K562 (cell line): ENCODE results near the gene PCSK1. TPM values are rescaled to one million over a fixed set of nuclear protein-coding genes. Genes with fewer than 3 reads are reported as not detected.

Experiments
- ATAC-seq: fragments of 200-7000 bp; cut with Tn5 transposase; 3 replicates; pipeline ENCODE4 v1.9.1; 2020; ENCODE audit warnings: moderate library complexity
- Bru-seq: library from RNA; stranded (reverse); fragments of 400-500 nt; gene quantifications from one replicate; lab custom pipeline; 2021; lab: Mats Ljungman, UMichigan
- BruChase-seq, 2 experiments: library from RNA; stranded (reverse); fragments of 400-500 nt; gene quantifications; one replicate each; lab custom pipeline; 2021; lab: Mats Ljungman, UMichigan
- BruUV-seq: library from RNA; stranded (reverse); fragments of 400-500 nt; replicated peaks from 2 replicates; lab custom pipeline; 2021; lab: Mats Ljungman, UMichigan
- CTCF ChIA-PET: fragments of 300-600 bp; formaldehyde crosslinking; extraction: SDS; loops from one replicate; lab custom pipeline; 2021; ENCODE audit warnings: low intra/inter-chr PET ratio; lab: Yijun Ruan, JAX
- POLR2A ChIA-PET: fragments of 300-600, 350-650 bp; sonication (Branson Sonifier 250); formaldehyde crosslinking; extraction: SDS; loops from one replicate; lab custom pipeline; 2021; ENCODE audit warnings: antibody characterized with exemption, inconsistent platforms; lab: Yijun Ruan, JAX
- DNase-seq, 4 experiments: peaks; one replicate each; pipeline versions ENCODE4 v3.0.0 to v3.0.0-alpha.2; 2011 to 2018; ENCODE audit warnings: low spot score in 3 of 4, mixed read lengths in 3 of 4; ENCODE audit errors: extremely low read depth in 1 of 4
- FAIRE-seq: peaks from 2 replicates; lab custom pipeline; 2011; peaks lifted over from hg19 to GRCh38; lab: Jason Lieb, UNC
- H2AFZ ChIP-seq: 2 replicates; pipeline ENCODE4 v1.6.0; 2011; ENCODE audit warnings: low read depth, low read length, control low read depth, inconsistent platforms
- H3K27ac ChIP-seq: fragments of 200-600 bp; 3 replicates; pipeline ENCODE4 v1.8.0; 2011; ENCODE audit warnings: low read depth, mild to moderate bottlenecking, control low read depth, inconsistent platforms, low read length, moderate library complexity, mixed read lengths; ENCODE audit errors: extremely low read depth
- H3K27me3 ChIP-seq, 2 experiments: fragments of 300-600 bp in 1 of 2; 2 replicates in 1 of 2; 3 replicates in 1 of 2; pipeline versions ENCODE4 v1.6.0 to v1.8.0; 2011; ENCODE audit warnings: inconsistent platforms in 2 of 2, low read length in 2 of 2, mild to moderate bottlenecking in 1 of 2, mixed read lengths in 1 of 2, moderate library complexity in 1 of 2; ENCODE audit not compliant: control insufficient read depth in 2 of 2, insufficient read depth in 2 of 2
- H3K36me3 ChIP-seq: fragments of 300-600 bp; 3 replicates; pipeline ENCODE4 v1.8.0; 2011; ENCODE audit warnings: mild to moderate bottlenecking, low read length, inconsistent platforms; ENCODE audit not compliant: control insufficient read depth, insufficient read depth
- H3K4me1 ChIP-seq, 2 experiments: fragments of 200-600 bp in 1 of 2; replicated peaks in 1 of 2; 2 replicates in 1 of 2; 3 replicates in 1 of 2; pipeline versions ENCODE4 v1.5.1 to v1.8.0; 2011; ENCODE audit warnings: inconsistent platforms in 2 of 2, low read length in 2 of 2, mild to moderate bottlenecking in 1 of 2, mixed read lengths in 1 of 2, moderate library complexity in 1 of 2; ENCODE audit not compliant: control insufficient read depth in 2 of 2, insufficient read depth in 2 of 2
- H3K4me2 ChIP-seq: 2 replicates; pipeline ENCODE4 v1.6.1; 2011; ENCODE audit warnings: low read length, control low read depth, inconsistent platforms, mixed read lengths; ENCODE audit not compliant: insufficient read depth
- H3K4me3 ChIP-seq: fragments of 200-600 bp; sonication (generic), shearing (Covaris generic); 2 replicates; pipeline ENCODE4 v1.5.1; 2016; ENCODE audit warnings: control low read depth, inconsistent platforms
- H3K79me2 ChIP-seq: fragments of 200-600 bp; 3 replicates; pipeline ENCODE4 v1.8.0; 2011; ENCODE audit warnings: low read length, inconsistent platforms; ENCODE audit not compliant: control insufficient read depth, insufficient read depth
- H3K9ac ChIP-seq, 2 experiments: 2 replicates each; pipeline versions ENCODE4 v1.6.0 to v1.6.1; 2011; ENCODE audit warnings: low read depth in 2 of 2, low read length in 2 of 2, control low read depth in 1 of 2, inconsistent platforms in 1 of 2, mild to moderate bottlenecking in 1 of 2, mixed read lengths in 1 of 2; ENCODE audit not compliant: insufficient read depth in 1 of 2
- H3K9me1 ChIP-seq: one replicate; pipeline ENCODE4 v1.6.0; 2011; ENCODE audit warnings: inconsistent platforms, mild to moderate bottlenecking, low read length, moderate library complexity; ENCODE audit not compliant: control insufficient read depth, insufficient read depth
- H3K9me3 ChIP-seq: replicated peaks from 2 replicates; pipeline ENCODE4 v1.5.1; 2011; ENCODE audit warnings: low read depth, low read length, inconsistent platforms; ENCODE audit not compliant: control insufficient read depth, insufficient read depth
- H4K20me1 ChIP-seq: replicated peaks from 2 replicates; pipeline ENCODE4 v1.6.1; 2011; ENCODE audit warnings: low read length, inconsistent platforms, mixed read lengths; ENCODE audit not compliant: control insufficient read depth, insufficient read depth
- CHD4 ChIP-seq: fragments of 200-600 bp; sonication (generic); IDR thresholded peaks from 3 replicates; pipeline ENCODE4 v1.6.1; 2012; ENCODE audit warnings: low read depth, mild to moderate bottlenecking, mixed read lengths, low read length, inconsistent platforms; ENCODE audit not compliant: insufficient read depth, insufficient replicate concordance, poor library complexity, severe bottlenecking
- GTF2E2 ChIP-seq: fragments of 200-800 bp; sonication (Bioruptor generic); IDR thresholded peaks from 2 replicates; pipeline ENCODE4 v1.6.1; 2016; ENCODE audit warnings: missing genetic modification characterization, missing compliant biosample characterization
- HIVEP1 ChIP-seq: fragments of 250-450 bp; sonication (Bioruptor Pico); IDR thresholded peaks from 2 replicates; pipeline ENCODE4 v1.4.0; 2020; ENCODE audit warnings: mild to moderate bottlenecking
- IRF1 ChIP-seq: sonication (generic); formaldehyde crosslinking; IDR thresholded peaks from 2 replicates; pipeline ENCODE4 v1.8.0; 2022; ENCODE audit warnings: missing genetic modification reagents, mild to moderate bottlenecking, borderline replicate concordance
- MED1 ChIP-seq: sonication (generic); formaldehyde crosslinking; IDR thresholded peaks from 2 replicates; pipeline ENCODE4 v1.8.1; 2023; ENCODE audit warnings: missing genetic modification reagents, borderline replicate concordance
- MYBL2 ChIP-seq, 2 experiments: fragments of 450-650 bp in 1 of 2; sonication (generic) in 1 of 2; formaldehyde crosslinking in 1 of 2; IDR thresholded peaks; 2 replicates each; pipeline versions ENCODE4 v1.6.1 to v1.8.1; 2017 to 2022; ENCODE audit warnings: borderline replicate concordance in 1 of 2, inconsistent platforms in 1 of 2, low read depth in 1 of 2, mild to moderate bottlenecking in 1 of 2, missing genetic modification reagents in 1 of 2, moderate library complexity in 1 of 2
- NR4A1 ChIP-seq, 2 experiments: fragments of 250-450 bp in 1 of 2; fragments of 450-650 bp in 1 of 2; sonication (Bioruptor Pico) in 1 of 2; IDR thresholded peaks; 2 replicates each; pipeline versions ENCODE4 v1.4.0 to v1.6.1; 2016 to 2020; ENCODE audit warnings: mild to moderate bottlenecking in 2 of 2, missing compliant biosample characterization in 1 of 2, missing genetic modification characterization in 1 of 2, moderate library complexity in 1 of 2
- PHB ChIP-seq: fragments of 250-450 bp; sonication (Bioruptor Pico); IDR thresholded peaks from 2 replicates; pipeline ENCODE4 v1.5.0; 2021
- PPARD ChIP-seq: fragments of 250-450 bp; sonication (Bioruptor Pico); IDR thresholded peaks from 2 replicates; pipeline ENCODE4 v1.8.0; 2022; ENCODE audit warnings: inconsistent platforms, mild to moderate bottlenecking, moderate library complexity
- ZNF143 ChIP-seq: sonication (generic); formaldehyde crosslinking; IDR thresholded peaks from 2 replicates; pipeline ENCODE4 v1.9.0; 2022; ENCODE audit warnings: mild to moderate bottlenecking, missing genetic modification reagents
- ZNF253 ChIP-seq: fragments of 250-450 bp; sonication (Bioruptor Pico); conservative IDR thresholded peaks from 2 replicates; pipeline ENCODE4 v1.6.1; 2021; ENCODE audit warnings: mild to moderate bottlenecking
- ZNF518B ChIP-seq: fragments of 250-450 bp; sonication (Bioruptor Pico); IDR thresholded peaks from 2 replicates; pipeline ENCODE4 v1.5.0; 2021; ENCODE audit warnings: mild to moderate bottlenecking, moderate library complexity
- ZNF75A ChIP-seq: fragments of 450-650 bp; formaldehyde crosslinking; IDR thresholded peaks from 2 replicates; pipeline ENCODE4 v1.4.0; 2020; ENCODE audit warnings: mild to moderate bottlenecking
- ZSCAN32 ChIP-seq: fragments of 450-650 bp; formaldehyde crosslinking; IDR thresholded peaks from 2 replicates; pipeline ENCODE4 v1.4.0; 2020; ENCODE audit warnings: mild to moderate bottlenecking, moderate library complexity
- WGBS: fragments of 100-300 bp; shearing (Covaris generic); methylation state at CpG from one replicate; pipeline ENCODE4 v1.1.6; 2016; ENCODE audit warnings: low coverage, mixed read lengths; ENCODE audit not compliant: insufficient coverage; ENCODE audit errors: missing lambda C conversion rate; 5-methylcytosine and 5-hydroxymethylcytosine counted together
- in situ Hi-C: fragments of 300-500 bp; cut with MboI; formaldehyde crosslinking; loops from 4 replicates; pipeline ENCODE4 v1.15.0; 2018; ENCODE audit warnings: inconsistent platforms, mixed read lengths
- intact Hi-C: fragments of 100-400 bp; cut with micrococcal nuclease; formaldehyde crosslinking; loops from 2 replicates; pipeline ENCODE4 v1.14.2; 2022
- long read RNA-seq, 3 experiments: library from polyadenylated mRNA in 2 of 3; library from RNA in 1 of 3; unstranded in 2 of 3; stranded (forward) in 1 of 3; transcript quantifications; one replicate each; pipeline ENCODE4 v2.0.0, GENCODE V29; 2019 to 2022
- polyA minus RNA-seq, 3 experiments: library from RNA; depleted of rRNA, polyadenylated mRNA; stranded (reverse); fragments of >200 nt; gene quantifications; 2 replicates each; pipeline ENCODE4 v1.2.3, GENCODE V29; 2011
- polyA plus RNA-seq, 8 experiments: library from polyadenylated mRNA; depleted of rRNA in 4 of 8; stranded (reverse) in 5 of 8; unstranded in 3 of 8; fragments of >200 nt; fragmentation: Nextera tagmentation in 2 of 8; fragmentation: Illumina TruSeq in 1 of 8; extraction: Ambion mirVana in 2 of 8; extraction: Trizol in 1 of 8; gene quantifications; 2 replicates each; pipeline versions ENCODE4 v1.2.1 to v1.2.3, GENCODE V29; 2011 to 2014; ENCODE audit warnings: inconsistent platforms in 1 of 8, missing spikeins in 1 of 8
- total RNA-seq, 7 experiments: library from RNA; depleted of rRNA in 6 of 7; stranded (reverse); fragments of >200 nt in 6 of 7; fragmentation: Illumina TruSeq in 2 of 7; extraction: Trizol in 2 of 7; gene quantifications; 2 replicates each; pipeline versions ENCODE4 v1.2.1 to v1.2.3, GENCODE V29; 2011 to 2021; ENCODE audit warnings: low replicate concordance in 1 of 7

Gene PCSK1
- not detected in 2 replicates for total RNA-seq (2011; cell fraction: chromatin; rRNA removed; ENCODE audit: low replicate concordance)
- total RNA-seq (2011; cell fraction: nucleolus; rRNA removed), result not detected in 2 replicates
- total RNA-seq (2011; cell fraction: nucleoplasm; rRNA removed), result not detected in 2 replicates
- total RNA-seq (2014; rRNA removed) (not detected in 2 replicates), total RNA-seq (2014; rRNA removed; fragmentation: Illumina TruSeq; extraction: Trizol) (not detected in 2 replicates), total RNA-seq (2015; rRNA removed; fragmentation: Illumina TruSeq; extraction: Trizol) (not detected in 2 replicates), total RNA-seq (2021) (not detected in 2 replicates), polyA plus RNA-seq (2011; rRNA removed) (not detected in 2 replicates), polyA plus RNA-seq (2014; fragmentation: Illumina TruSeq; extraction: Trizol) (not detected in 2 replicates), polyA plus RNA-seq (2014; fragmentation: Nextera tagmentation; extraction: Ambion mirVana) (not detected), polyA plus RNA-seq (2014; rRNA removed) (not detected in 2 replicates), polyA minus RNA-seq (2011; rRNA and poly(A)+ RNA removed) (not detected in 2 replicates), Bru-seq, nascent RNA (not detected), BruChase-seq, experiment 1, labeled RNA remaining after a 2-hour chase (percentile 3 among the genes with signal in this experiment), BruChase-seq, experiment 2, labeled RNA remaining after a 6-hour chase (not detected)
- not detected in 2 replicates for polyA plus RNA-seq (2011; cell fraction: cytosol; rRNA removed)
- polyA plus RNA-seq (2011; cell fraction: nucleus; rRNA removed), result not detected in 2 replicates
- 0.03 TPM in 1 of 2 replicates, not detected in the other for polyA plus RNA-seq (2012)
- not detected in 2 replicates for polyA minus RNA-seq (2011; cell fraction: cytosol; rRNA and poly(A)+ RNA removed)
- not detected in 2 replicates for polyA minus RNA-seq (2011; cell fraction: nucleus; rRNA and poly(A)+ RNA removed)
- long read RNA-seq, experiment 1, result 0 reads
- long read RNA-seq, experiment 2, result 0 reads
- long read RNA-seq, experiment 3, result 0 reads

GRCh38 chr5:96433066-96433447 lies at the start of gene PCSK1:
TSS of gene PCSK1 (minus strand) at chr5:96433248. CDS start at chr5:96433042, 206 bp downstream.
- no peak within 1 kb of the TSS for H2AFZ ChIP-seq
- no peak for ATAC-seq
- no peak within 1 kb of the TSS for H3K9ac ChIP-seq
- WGBS, result 1% methylated on average over 19 of the region's 19 CpGs
- in situ Hi-C loops, result no loop called here
- no peaks in the 10 kb centered on the region for H3K36me3 ChIP-seq
- DNase-seq, result no peak
- no peaks in the 10 kb centered on the region for H4K20me1 ChIP-seq
- H3K9me1 ChIP-seq, result no peaks in the 10 kb centered on the region
- no peak for FAIRE-seq
- H3K79me2 ChIP-seq, result no peaks in the 10 kb centered on the region
- H3K4me2 ChIP-seq, result no peak within 1 kb of the TSS
- intact Hi-C loops, result no loop called here
- no peaks in the 10 kb centered on the region for H3K9me3 ChIP-seq
- H3K27ac ChIP-seq, result no peak within 1 kb of the TSS
- H3K4me3 ChIP-seq, result no peak within 1 kb of the TSS
- H3K4me1 ChIP-seq, result no peaks in the 10 kb centered on the region
- BruUV-seq, result no TSS peak
- POLR2A ChIA-PET, result no interaction called here
- TF ChIP-seq HIVEP1 (no peak), ZNF75A (CRISPR knock-in tag) (no peak), PHB (no peak), IRF1 (CRISPR knock-in tag) (no peak), MED1 (CRISPR knock-in tag) (no peak), CHD4 (no peak), ZSCAN32 (CRISPR knock-in tag) (no peak), GTF2E2 (tag) (no peak), ZNF518B (CRISPR knock-in tag) (no peak), ZNF143 (no peak), NR4A1 (CRISPR knock-in tag; IDR thresholded peaks at IDR 0.05) (no peak), NR4A1 (tag; IDR thresholded peaks at IDR 0.05) (no peak), PPARD (CRISPR knock-in tag) (no peak), ZNF253 (no peak), MYBL2 (IDR thresholded peaks at IDR 0.05; ENCODE audit: low read depth) (no peak), MYBL2 (CRISPR knock-in tag; IDR thresholded peaks at IDR 0.05; ENCODE audit: borderline replicate concordance) (no peak)
- TF ChIP-seq, all 486 proteins: peak for 0
- H3K27me3 ChIP-seq, result peaks cover 2 to 20% of the 10 kb centered on the region in 2 experiments; a peak in 3 of 5 replicates
- CTCF ChIA-PET, result no interaction called here
